Gastroesophageal sphincter (tissue), 4 donors: ENCODE measurements around the gene PRR35. TPM values are rescaled to one million over a fixed set of nuclear protein-coding genes. Genes with fewer than 3 reads are reported as not detected.

Experiments
- ATAC-seq: fragments of 150-250 bp; one replicate; pipeline ENCODE4 v1.9.1; 2016; ENCODE audit warnings: mild to moderate bottlenecking, moderate library complexity
- H3K27ac ChIP-seq, 4 donors: fragments of 200-600 bp; sonication (generic) in 3 of 4; 1 replicate in 3 of 4; 2 replicates in 1 of 4; pipeline ENCODE4 v1.5.1; 2016 to 2019
- H3K27me3 ChIP-seq: fragments of 200-600 bp; sonication (generic); one replicate; pipeline ENCODE4 v1.5.1; 2019
- H3K36me3 ChIP-seq, 2 donors: fragments of 200-600 bp; sonication (generic); one replicate each; pipeline ENCODE4 v1.5.1; 2019; ENCODE audit warnings: control low read depth in 1 of 2
- H3K4me1 ChIP-seq, 3 donors: fragments of 200-600 bp; sonication (generic); 1 replicate in 2 of 3; 2 replicates in 1 of 3; pipeline ENCODE4 v1.5.1; 2016 to 2019; ENCODE audit warnings: control low read depth in 2 of 3
- H3K4me3 ChIP-seq, 2 donors: fragments of 200-600 bp; sonication (generic); one replicate each; pipeline ENCODE4 v1.5.1; 2019; ENCODE audit warnings: mild to moderate bottlenecking in 1 of 2, moderate library complexity in 1 of 2
- H3K9me3 ChIP-seq, 3 donors: fragments of 200-600 bp; sonication (generic); one replicate each; pipeline ENCODE4 v1.5.1; 2017 to 2019; ENCODE audit warnings: control low read depth in 2 of 3
- CTCF ChIP-seq, 4 experiments: fragments of 200-600 bp in 2 of 4; fragments of 450-650 bp in 2 of 4; sonication (generic) in 1 of 4; IDR thresholded peaks; one replicate each; pipeline ENCODE4 v1.5.1; 2017 to 2019; ENCODE audit warnings: antibody characterized with exemption in 4 of 4, mild to moderate bottlenecking in 2 of 4, moderate library complexity in 2 of 4
- EP300 ChIP-seq: sonication (generic); formaldehyde crosslinking; IDR thresholded peaks from one replicate; pipeline ENCODE4 v1.6.1; 2017; ENCODE audit warnings: antibody characterized with exemption, mild to moderate bottlenecking
- POLR2A ChIP-seq, 2 donors: fragments of 450-650 bp; IDR thresholded peaks; one replicate each; pipeline ENCODE4 v1.6.1; 2017; ENCODE audit warnings: antibody characterized with exemption in 2 of 2, mild to moderate bottlenecking in 2 of 2, moderate library complexity in 1 of 2
- POLR2AphosphoS5 ChIP-seq: sonication (generic); formaldehyde crosslinking; IDR thresholded peaks from one replicate; pipeline ENCODE4 v1.6.1; 2017; ENCODE audit warnings: antibody characterized with exemption
- WGBS, 2 donors: methylation state at CpG; one replicate each; pipeline ENCODE4 v1.1.5; 2018; ENCODE audit warnings: low coverage in 1 of 2; 5-methylcytosine and 5-hydroxymethylcytosine counted together
- total RNA-seq, 4 donors: library from RNA; depleted of rRNA; stranded (reverse); fragments of >200 nt; gene quantifications; one replicate each; pipeline ENCODE4 v1.1.0, GENCODE V29; 2016

The PRR35 gene
- total RNA-seq, 4 donors from 2014 or later = not detected

- Histone ChIP-seq H3K36me3 (peaks cover 0 to 52% of the 10 kb centered on the region in 2 donors), H3K27ac (no peak overlapping the region), H3K9me3 (no peaks in the 10 kb centered on the region), H3K4me1 (peaks cover 3 to 29% (median 13%) of the 10 kb centered on the region in 3 donors), H3K27me3 (no peaks in the 10 kb centered on the region), H3K4me3 (no peak overlapping the region)
- no peak for ATAC-seq
- TF ChIP-seq EP300 (no peak), POLR2AphosphoS5 (no peak), CTCF (IDR thresholded peaks at IDR 0.05) (no peak), POLR2A (IDR thresholded peaks at IDR 0.05) (no peak)
- WGBS, 2 donors = 70 to 90% methylated on average over 2 to 4 of the region's 34 CpGs
Measured at GRCh38 chr16:521381-522210, 38.6 kb upstream of the PRR35 start.

GRCh38 chr16:522320-523096, 37.7 kb upstream of the PRR35 start:
- Histone ChIP-seq H3K36me3 (peaks cover 0 to 43% of the 10 kb centered on the region in 2 donors), H3K27ac (no peak overlapping the region), H3K4me1 (peaks cover 3 to 32% (median 14%) of the 10 kb centered on the region in 3 donors), H3K4me3 (no peak overlapping the region), H3K27me3 (no peaks in the 10 kb centered on the region), H3K9me3 (no peaks in the 10 kb centered on the region)
- ATAC-seq = no peak
- no peak for TF ChIP-seq POLR2AphosphoS5
- no peak for TF ChIP-seq CTCF (IDR thresholded peaks at IDR 0.05)
- TF ChIP-seq POLR2A (IDR thresholded peaks at IDR 0.05) = no peak
- TF ChIP-seq EP300 = no peak
- WGBS, 2 donors = 71% methylated on average over 10 of the region's 23 CpGs; no CpG with 5 or more reads in 1 of the 2 donors

- peaks cover 3 to 34% (median 14%) of the 10 kb centered on the region in 3 donors for H3K4me1 ChIP-seq
- WGBS, 2 donors = 82 to 100% methylated on average over 1 to 15 of the region's 22 CpGs
- no peaks in the 10 kb centered on the region for H3K27me3 ChIP-seq
- no peaks in the 10 kb centered on the region for H3K9me3 ChIP-seq
- no peak overlapping the region for H3K27ac ChIP-seq
- H3K4me3 ChIP-seq = no peak overlapping the region
- H3K36me3 ChIP-seq = peaks cover 0 to 37% of the 10 kb centered on the region in 2 donors
- TF ChIP-seq POLR2A (IDR thresholded peaks at IDR 0.05) (no peak), CTCF (IDR thresholded peaks at IDR 0.05) (no peak), POLR2AphosphoS5 (no peak), EP300 (no peak)
- no peak for ATAC-seq
Measured at GRCh38 chr16:523097-523741, 37.0 kb upstream of the PRR35 start.

GRCh38 chr16:524274-525040, 35.7 kb upstream of the PRR35 start:
- no peaks in the 10 kb centered on the region for H3K27me3 ChIP-seq
- peak overlapping the region in 1 of 4 donors; percentile 97 for H3K27ac ChIP-seq
- WGBS, 2 donors = 90% methylated on average over 2 of the region's 24 CpGs; no CpG with 5 or more reads in 1 of the 2 donors
- TF ChIP-seq EP300 (no peak), POLR2A (IDR thresholded peaks at IDR 0.05) (no peak), CTCF (IDR thresholded peaks at IDR 0.05) (no peak), POLR2AphosphoS5 (no peak)
- H3K4me1 ChIP-seq = peaks cover 3 to 46% (median 26%) of the 10 kb centered on the region in 3 donors
- H3K9me3 ChIP-seq = no peaks in the 10 kb centered on the region
- ATAC-seq = no peak
- H3K4me3 ChIP-seq = no peak overlapping the region
- H3K36me3 ChIP-seq = peaks cover 0 to 25% of the 10 kb centered on the region in 2 donors
